ENCODE results near the gene OXER1. TPM values are rescaled to one million over a fixed set of nuclear protein-coding genes. Genes with fewer than 3 reads are reported as not detected.
A peak's percentile ranks its signal among the peaks of the same experiment; 100 is the strongest.

OXER1 gene
- total RNA-seq, 2 donors from 2014 or later, result 3.5 to 6.5 TPM

DNA sequence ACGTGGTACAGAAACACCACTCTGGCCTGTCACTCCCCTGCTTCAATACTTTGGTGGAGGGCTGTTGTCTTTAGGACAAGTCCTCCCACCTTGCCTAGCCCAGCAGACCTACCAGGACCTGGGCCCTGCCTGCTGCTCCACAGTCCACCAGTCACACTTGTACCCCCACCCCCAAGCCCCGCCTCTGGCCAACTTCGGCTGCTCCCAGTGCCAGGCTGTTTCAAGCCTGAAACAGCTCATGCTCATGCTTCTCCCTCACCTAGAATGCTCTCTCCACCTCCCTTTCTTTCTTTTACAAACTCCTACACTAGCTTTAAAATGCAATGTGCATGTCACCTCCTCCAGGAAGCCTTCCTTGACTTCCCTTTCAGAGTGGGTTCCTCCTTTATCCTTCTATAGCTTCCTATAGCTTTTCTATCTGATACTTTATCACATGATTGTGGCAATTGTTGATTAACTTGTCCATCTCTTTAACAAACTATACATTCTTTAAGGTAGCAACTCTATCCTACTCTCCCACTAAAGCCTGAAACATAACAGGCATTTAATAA, 4.8 kb upstream of the OXER1 start:
- Histone ChIP-seq H3K4me3 (ENCODE audit: low read length) (no peak overlapping the region), H3K27me3 (ENCODE audit: control insufficient read depth, insufficient read depth, low read length, poor library complexity, severe bottlenecking) (no peaks in the 10 kb centered on the region), H3K9me3 (ENCODE audit: control insufficient read depth, low read length) (peaks cover 5% of the 10 kb centered on the region), H3K9ac (ENCODE audit: extremely low read depth, low read length, poor library complexity, severe bottlenecking) (no peak overlapping the region), H3K36me3 (ENCODE audit: control insufficient read depth, insufficient read depth, low read length) (no peaks in the 10 kb centered on the region), H3K4me1 (ENCODE audit: control insufficient read depth, insufficient read depth, low read length) (no peaks in the 10 kb centered on the region), H3K27ac (ENCODE audit: low read depth, low read length) (no peak overlapping the region)
- no peak overlapping the region for H3K4me3 Mint-ChIP-seq
- WGBS, 2 experiments (ENCODE audit: insufficient coverage in 1 of 2, insufficient read length in 1 of 2), result 63 to 67% methylated on average over 3 of the region's 3 CpGs
- DNase-seq, result no peak
- peaks cover 2% of the 10 kb centered on the region for H3K9me3 Mint-ChIP-seq
- peaks cover 8% of the 10 kb centered on the region for H3K36me3 Mint-ChIP-seq (ENCODE audit: low read depth)
- H3K27me3 Mint-ChIP-seq (ENCODE audit: insufficient read depth), result no peaks in the 10 kb centered on the region
- TF ChIP-seq CTCF (conservative IDR thresholded peaks at IDR 0.05), result no peak
- peaks cover 8% of the 10 kb centered on the region for H3K4me1 Mint-ChIP-seq
- no peak overlapping the region for H3K27ac Mint-ChIP-seq

- H3K27ac Mint-ChIP-seq, result no peak overlapping the region
- H3K9me3 ChIP-seq (ENCODE audit: control insufficient read depth, low read length), result peaks cover 3% of the 10 kb centered on the region
These were observed 4.2 kb upstream of the OXER1 start for GRCh38 chr2:42767899-42768705.

More at GRCh38 chr2:42767899-42768705, 4.2 kb upstream of the OXER1 start:
- no peak for TF ChIP-seq CTCF (conservative IDR thresholded peaks at IDR 0.05)
- Mint-ChIP-seq H3K9me3 (no peaks in the 10 kb centered on the region), H3K4me1 (peaks cover 5% of the 10 kb centered on the region), H3K36me3 (ENCODE audit: low read depth) (peaks cover 11% of the 10 kb centered on the region), H3K4me3 (no peak overlapping the region), H3K27me3 (ENCODE audit: insufficient read depth) (no peaks in the 10 kb centered on the region)
- no peak overlapping the region for H3K9ac ChIP-seq (ENCODE audit: extremely low read depth, low read length, poor library complexity, severe bottlenecking)
- H3K4me1 ChIP-seq (ENCODE audit: control insufficient read depth, insufficient read depth, low read length), result no peaks in the 10 kb centered on the region
- H3K27ac ChIP-seq (ENCODE audit: low read depth, low read length), result no peak overlapping the region
- no peak overlapping the region for H3K4me3 ChIP-seq (ENCODE audit: low read length)
- 91 to 98% methylated on average over 13 to 14 of the region's 14 CpGs for WGBS, 2 experiments (ENCODE audit: insufficient coverage in 1 of 2, insufficient read length in 1 of 2)
- no peaks in the 10 kb centered on the region for H3K27me3 ChIP-seq (ENCODE audit: control insufficient read depth, insufficient read depth, low read length, poor library complexity, severe bottlenecking)
- H3K36me3 ChIP-seq (ENCODE audit: control insufficient read depth, insufficient read depth, low read length), result no peaks in the 10 kb centered on the region
- peak; percentile 47 for DNase-seq
